Hepatocyte (in vitro differentiated cells): ENCODE measurements around the gene ECT2L. TPM values are rescaled to one million over a fixed set of nuclear protein-coding genes. Genes with fewer than 3 reads are reported as not detected.

Experiments used
- DNase-seq: peaks from one replicate; pipeline ENCODE4 v3.0.0-alpha.2; 2016; ENCODE audit warnings: low spot score
- H2AFZ ChIP-seq: fragments of 200-600 bp; sonication (generic); 2 replicates; pipeline ENCODE4 v1.6.0; 2016; ENCODE audit warnings: antibody characterized with exemption, mild to moderate bottlenecking
- H3K27ac ChIP-seq: fragments of 200-600 bp; sonication (generic); 2 replicates; pipeline ENCODE4 v1.5.1; 2016; ENCODE audit warnings: mild to moderate bottlenecking
- H3K27me3 ChIP-seq: fragments of 200-600 bp; sonication (generic); 2 replicates; pipeline ENCODE4 v1.6.1; 2016
- H3K36me3 ChIP-seq: fragments of 200-600 bp; sonication (generic); replicated peaks from 2 replicates; pipeline ENCODE4 v1.5.1; 2016; ENCODE audit warnings: low read depth; ENCODE audit not compliant: insufficient read depth
- H3K4me1 ChIP-seq: fragments of 200-600 bp; sonication (generic); 2 replicates; pipeline ENCODE4 v1.5.1; 2016; ENCODE audit warnings: mild to moderate bottlenecking, moderate library complexity; ENCODE audit not compliant: insufficient read depth
- H3K4me2 ChIP-seq: fragments of 200-600 bp; sonication (generic); 2 replicates; pipeline ENCODE4 v1.6.0; 2016
- H3K4me3 ChIP-seq: fragments of 200-600 bp; sonication (generic); 2 replicates; pipeline ENCODE4 v1.5.1; 2016; ENCODE audit warnings: mild to moderate bottlenecking
- H3K79me2 ChIP-seq: fragments of 200-600 bp; sonication (generic); 2 replicates; pipeline ENCODE4 v1.6.0; 2017; ENCODE audit warnings: mild to moderate bottlenecking
- H3K9me2 ChIP-seq: fragments of 200-600 bp; sonication (generic); replicated peaks from 2 replicates; pipeline ENCODE4 v1.6.0; 2017; ENCODE audit warnings: mild to moderate bottlenecking; ENCODE audit not compliant: insufficient read depth
- H3K9me3 ChIP-seq: fragments of 200-600 bp; sonication (generic); 2 replicates; pipeline ENCODE4 v1.5.1; 2016; ENCODE audit warnings: low read depth, mild to moderate bottlenecking
- H4K20me1 ChIP-seq: fragments of 200-600 bp; sonication (generic); 2 replicates; pipeline ENCODE4 v1.6.0; 2016; ENCODE audit warnings: mild to moderate bottlenecking; ENCODE audit not compliant: insufficient read depth, poor library complexity, severe bottlenecking
- CTCF ChIP-seq: fragments of 200-600 bp; sonication (generic); IDR thresholded peaks from 2 replicates; pipeline ENCODE4 v1.5.1; 2016; ENCODE audit warnings: antibody characterized with exemption, mild to moderate bottlenecking; ENCODE audit not compliant: poor library complexity
- EZH2 ChIP-seq: fragments of 200-600 bp; sonication (generic); IDR thresholded peaks from 2 replicates; pipeline ENCODE4 v1.6.1; 2016; ENCODE audit warnings: antibody characterized with exemption, mild to moderate bottlenecking, borderline replicate concordance
- EZH2phosphoT487 ChIP-seq: fragments of 200-600 bp; sonication (generic); IDR thresholded peaks from one replicate; pipeline ENCODE4 v1.6.1; 2018; ENCODE audit warnings: antibody characterized with exemption, mild to moderate bottlenecking, low read depth, moderate library complexity; ENCODE audit not compliant: unreplicated experiment, severe bottlenecking
- WGBS: methylation state at CpG from one replicate; pipeline ENCODE4 v1.1.6; 2016; ENCODE audit warnings: low lambda C conversion rate; ENCODE audit errors: missing lambda C conversion rate; 5-methylcytosine and 5-hydroxymethylcytosine counted together
- polyA plus RNA-seq: library from polyadenylated mRNA; unstranded; fragments of >200 nt; fragmentation: Nextera tagmentation; extraction: Ambion mirVana; gene quantifications from 2 replicates; pipeline ENCODE4 v1.2.1, GENCODE V29; 2016
- total RNA-seq: library from RNA; depleted of rRNA; stranded (reverse); fragments of >200 nt; gene quantifications from 2 replicates; pipeline ENCODE4 v1.2.3, GENCODE V29; 2014

Gene ECT2L
- total and polyA plus RNA-seq, 2 experiments from 2014 or later = not detected

GRCh38 chr6:138837246-138837645 lies 41.4 kb downstream of the ECT2L start:
- H2AFZ ChIP-seq = no peak overlapping the region
- no peaks in the 10 kb centered on the region for H3K27me3 ChIP-seq
- WGBS = 90% methylated on average over 6 of the region's 6 CpGs

GRCh38 chr6:138844192-138844591 lies 48.3 kb downstream of the ECT2L start:
- no peaks in the 10 kb centered on the region for H3K9me2 ChIP-seq
- no peaks in the 10 kb centered on the region for H3K36me3 ChIP-seq
- no peak overlapping the region for H3K4me3 ChIP-seq
- no peak overlapping the region for H3K4me2 ChIP-seq
- no peaks in the 10 kb centered on the region for H3K27me3 ChIP-seq
- WGBS = 62% methylated on average over 9 of the region's 9 CpGs
- H3K4me1 ChIP-seq = peaks cover 4% of the 10 kb centered on the region
- H2AFZ ChIP-seq = no peak overlapping the region
- no peaks in the 10 kb centered on the region for H3K9me3 ChIP-seq
- peak; percentile 21 for DNase-seq
- TF ChIP-seq EZH2 (no peak), CTCF (no peak), EZH2phosphoT487 (no peak)
- H4K20me1 ChIP-seq = no peaks in the 10 kb centered on the region
- no peak overlapping the region for H3K27ac ChIP-seq
- H3K79me2 ChIP-seq = no peaks in the 10 kb centered on the region

More at GRCh38 chr6:138837246-138837645, 41.4 kb downstream of the ECT2L start:
- Histone ChIP-seq H3K9me2 (no peaks in the 10 kb centered on the region), H3K4me1 (no peaks in the 10 kb centered on the region), H3K36me3 (no peaks in the 10 kb centered on the region), H3K9me3 (no peaks in the 10 kb centered on the region), H3K4me3 (no peak overlapping the region), H3K79me2 (no peaks in the 10 kb centered on the region), H3K4me2 (no peak overlapping the region), H4K20me1 (no peaks in the 10 kb centered on the region), H3K27ac (no peak overlapping the region)
- TF ChIP-seq EZH2phosphoT487 (no peak), CTCF (no peak), EZH2 (no peak)
- no peak for DNase-seq

- Histone ChIP-seq H3K27me3 (no peaks in the 10 kb centered on the region), H3K9me2 (no peaks in the 10 kb centered on the region), H3K4me3 (no peak overlapping the region), H2AFZ (no peak overlapping the region), H3K4me1 (peaks cover 4% of the 10 kb centered on the region), H3K27ac (no peak overlapping the region), H3K36me3 (no peaks in the 10 kb centered on the region), H3K9me3 (no peaks in the 10 kb centered on the region), H3K4me2 (no peak overlapping the region), H3K79me2 (no peaks in the 10 kb centered on the region), H4K20me1 (no peaks in the 10 kb centered on the region)
- 78% methylated on average over 4 of the region's 4 CpGs for WGBS
- DNase-seq = no peak
- TF ChIP-seq EZH2phosphoT487 = no peak
- no peak for TF ChIP-seq EZH2
- TF ChIP-seq CTCF = no peak
These were observed 52.0 kb downstream of the ECT2L start for GRCh38 chr6:138847884-138848283.

GRCh38 chr6:138848461-138848860 lies 52.6 kb downstream of the ECT2L start:
- Histone ChIP-seq H3K4me3 (no peak overlapping the region), H4K20me1 (no peaks in the 10 kb centered on the region), H3K79me2 (no peaks in the 10 kb centered on the region), H3K27me3 (no peaks in the 10 kb centered on the region), H3K36me3 (no peaks in the 10 kb centered on the region), H3K4me2 (no peak overlapping the region), H3K27ac (no peak overlapping the region), H3K9me3 (no peaks in the 10 kb centered on the region), H3K4me1 (peaks cover 4% of the 10 kb centered on the region), H3K9me2 (no peaks in the 10 kb centered on the region), H2AFZ (no peak overlapping the region)
- 78% methylated on average over 4 of the region's 4 CpGs for WGBS
- TF ChIP-seq CTCF (no peak), EZH2phosphoT487 (no peak), EZH2 (no peak)
- no peak for DNase-seq
